Measurements from ENCODE around the gene CHCHD4. TPM values are rescaled to one million over a fixed set of nuclear protein-coding genes. Genes with fewer than 3 reads are reported as not detected.

CHCHD4 gene
- total RNA-seq, 4 donors from 2014 or later = 4.2 to 17.8 (median 16.3) TPM

GRCh38 chr3:14143271-14144225, 18.9 kb upstream of the CHCHD4 start:
- no peak for DNase-seq
- Histone ChIP-seq H3K9me3 (no peaks in the 10 kb centered on the region), H3K27ac (peak overlapping the region; percentile 73 to 93 (median 82)), H3K4me1 (peaks cover 21 to 76% (median 47%) of the 10 kb centered on the region in 3 donors), H3K27me3 (no peaks in the 10 kb centered on the region), H3K36me3 (peaks cover 23 to 82% (median 24%) of the 10 kb centered on the region in 3 donors), H3K4me3 (peak overlapping the region in 1 of 4 donors; percentile 40)
- no peak for TF ChIP-seq POLR2A (IDR thresholded peaks at IDR 0.05)
- no peak for TF ChIP-seq CTCF (IDR thresholded peaks at IDR 0.05)
- intact Hi-C loops (cut with DNase I) = no loop called here
- WGBS, 2 donors = 37 to 43% methylated on average over 7 of the region's 7 CpGs

- TF ChIP-seq POLR2A (IDR thresholded peaks at IDR 0.05) = no peak
- TF ChIP-seq CTCF (IDR thresholded peaks at IDR 0.05) = no peak
- Histone ChIP-seq H3K4me1 (peaks cover 21 to 75% (median 47%) of the 10 kb centered on the region in 3 donors), H3K27me3 (no peaks in the 10 kb centered on the region), H3K9me3 (no peaks in the 10 kb centered on the region), H3K36me3 (peaks cover 20 to 82% (median 30%) of the 10 kb centered on the region in 3 donors), H3K4me3 (no peak overlapping the region), H3K27ac (peak overlapping the region; percentile 73 to 88 (median 82))
- intact Hi-C loops (cut with DNase I) = no loop called here
- DNase-seq = no peak
- WGBS, 2 donors = 29 to 34% methylated on average over 8 of the region's 8 CpGs
Measured at GRCh38 chr3:14142567-14143270, 18.0 kb upstream of the CHCHD4 start.

- intact Hi-C loops (cut with DNase I) = no loop called here
- H3K36me3 ChIP-seq = peaks cover 18 to 82% (median 28%) of the 10 kb centered on the region in 3 donors
- DNase-seq = no peak
- H3K4me1 ChIP-seq = peaks cover 21 to 83% (median 52%) of the 10 kb centered on the region in 3 donors
- no peak for TF ChIP-seq POLR2A (IDR thresholded peaks at IDR 0.05)
- TF ChIP-seq CTCF (IDR thresholded peaks at IDR 0.05) = no peak
- WGBS, 2 donors = 83 to 88% methylated on average over 13 to 19 of the region's 19 CpGs
- no peaks in the 10 kb centered on the region for H3K27me3 ChIP-seq
- peak overlapping the region in 3 of 4 donors; percentile 77 to 88 (median 87) for H3K27ac ChIP-seq
- no peak overlapping the region for H3K4me3 ChIP-seq
- no peaks in the 10 kb centered on the region for H3K9me3 ChIP-seq
Measured at GRCh38 chr3:14141602-14142341, 17.1 kb upstream of the CHCHD4 start.

GRCh38 chr3:14141144-14141543, 16.5 kb upstream of the CHCHD4 start:
- TF ChIP-seq POLR2A (IDR thresholded peaks at IDR 0.05) = no peak
- TF ChIP-seq CTCF (IDR thresholded peaks at IDR 0.05) = no peak
- H3K36me3 ChIP-seq = peaks cover 22 to 82% (median 23%) of the 10 kb centered on the region in 3 donors
- DNase-seq = no peak

More at GRCh38 chr3:14141144-14141543, 16.5 kb upstream of the CHCHD4 start:
- Histone ChIP-seq H3K27ac (peak overlapping the region in 3 of 4 donors; percentile 77 to 88 (median 87)), H3K9me3 (no peaks in the 10 kb centered on the region), H3K4me3 (no peak overlapping the region), H3K4me1 (peaks cover 18 to 83% (median 49%) of the 10 kb centered on the region in 3 donors), H3K27me3 (no peaks in the 10 kb centered on the region)
- 21 to 46% methylated on average over 2 of the region's 2 CpGs for WGBS, 2 donors
- intact Hi-C loops (cut with DNase I) = no loop called here

Data from esophagus squamous epithelium (tissue), 5 donors.